ENCODE results near the gene PLEK.

The PLEK gene

GRCh38 chr2:68388358-68388757, 23.3 kb downstream of the PLEK start:
- TF ChIP-seq ZNF8 (CRISPR knock-in tag; IDR thresholded peaks at IDR 0.05): no peak
- no peak for ATAC-seq

- TF ChIP-seq ARNTL (CRISPR knock-in tag; IDR thresholded peaks at IDR 0.05; ENCODE audit: borderline replicate concordance, low read depth) (no peak), CSDC2 (CRISPR knock-in tag; IDR thresholded peaks at IDR 0.05) (no peak), ZNF8 (CRISPR knock-in tag; IDR thresholded peaks at IDR 0.05) (no peak), SNAI2 (CRISPR knock-in tag; IDR thresholded peaks at IDR 0.05) (no peak), ZNF70 (CRISPR knock-in tag; IDR thresholded peaks at IDR 0.05) (no peak), OSR1 (CRISPR knock-in tag; IDR thresholded peaks at IDR 0.05) (no peak), TSHZ2 (CRISPR knock-in tag; IDR thresholded peaks at IDR 0.05) (no peak), ZC3H10 (CRISPR knock-in tag; IDR thresholded peaks at IDR 0.05) (no peak), PPARA (CRISPR knock-in tag; IDR thresholded peaks at IDR 0.05; ENCODE audit: borderline replicate concordance) (no peak), TOX (CRISPR knock-in tag; IDR thresholded peaks at IDR 0.05; ENCODE audit: borderline replicate concordance) (no peak), RARB (CRISPR knock-in tag; IDR thresholded peaks at IDR 0.05) (no peak), ZFP3 (CRISPR knock-in tag; IDR thresholded peaks at IDR 0.05) (no peak), ZNF565 (CRISPR knock-in tag; conservative IDR thresholded peaks at IDR 0.05; ENCODE audit: low read depth) (no peak), ZFP30 (CRISPR knock-in tag; IDR thresholded peaks at IDR 0.05) (no peak), BACH2 (CRISPR knock-in tag; IDR thresholded peaks at IDR 0.05; ENCODE audit: borderline replicate concordance) (no peak), GLIS3 (CRISPR knock-in tag; IDR thresholded peaks at IDR 0.05) (no peak), ISL1 (CRISPR knock-in tag; IDR thresholded peaks at IDR 0.05) (no peak)
- TF ChIP-seq, protein P1, sequence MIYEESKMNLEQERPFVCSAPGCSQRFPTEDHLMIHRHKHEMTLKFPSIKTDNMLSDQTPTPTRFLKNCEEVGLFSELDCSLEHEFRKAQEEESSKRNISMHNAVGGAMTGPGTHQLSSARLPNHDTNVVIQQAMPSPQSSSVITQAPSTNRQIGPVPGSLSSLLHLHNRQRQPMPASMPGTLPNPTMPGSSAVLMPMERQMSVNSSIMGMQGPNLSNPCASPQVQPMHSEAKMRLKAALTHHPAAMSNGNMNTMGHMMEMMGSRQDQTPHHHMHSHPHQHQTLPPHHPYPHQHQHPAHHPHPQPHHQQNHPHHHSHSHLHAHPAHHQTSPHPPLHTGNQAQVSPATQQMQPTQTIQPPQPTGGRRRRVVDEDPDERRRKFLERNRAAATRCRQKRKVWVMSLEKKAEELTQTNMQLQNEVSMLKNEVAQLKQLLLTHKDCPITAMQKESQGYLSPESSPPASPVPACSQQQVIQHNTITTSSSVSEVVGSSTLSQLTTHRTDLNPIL (CRISPR knock-in tag; IDR thresholded peaks at IDR 0.05; ENCODE audit: low read depth): no peak
- TF ChIP-seq, protein P2, sequence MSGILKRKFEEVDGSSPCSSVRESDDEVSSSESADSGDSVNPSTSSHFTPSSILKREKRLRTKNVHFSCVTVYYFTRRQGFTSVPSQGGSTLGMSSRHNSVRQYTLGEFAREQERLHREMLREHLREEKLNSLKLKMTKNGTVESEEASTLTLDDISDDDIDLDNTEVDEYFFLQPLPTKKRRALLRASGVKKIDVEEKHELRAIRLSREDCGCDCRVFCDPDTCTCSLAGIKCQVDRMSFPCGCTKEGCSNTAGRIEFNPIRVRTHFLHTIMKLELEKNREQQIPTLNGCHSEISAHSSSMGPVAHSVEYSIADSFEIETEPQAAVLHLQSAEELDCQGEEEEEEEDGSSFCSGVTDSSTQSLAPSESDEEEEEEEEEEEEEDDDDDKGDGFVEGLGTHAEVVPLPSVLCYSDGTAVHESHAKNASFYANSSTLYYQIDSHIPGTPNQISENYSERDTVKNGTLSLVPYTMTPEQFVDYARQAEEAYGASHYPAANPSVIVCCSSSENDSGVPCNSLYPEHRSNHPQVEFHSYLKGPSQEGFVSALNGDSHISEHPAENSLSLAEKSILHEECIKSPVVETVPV (CRISPR knock-in tag; IDR thresholded peaks at IDR 0.05): no peak
- TF ChIP-seq, protein P3, sequence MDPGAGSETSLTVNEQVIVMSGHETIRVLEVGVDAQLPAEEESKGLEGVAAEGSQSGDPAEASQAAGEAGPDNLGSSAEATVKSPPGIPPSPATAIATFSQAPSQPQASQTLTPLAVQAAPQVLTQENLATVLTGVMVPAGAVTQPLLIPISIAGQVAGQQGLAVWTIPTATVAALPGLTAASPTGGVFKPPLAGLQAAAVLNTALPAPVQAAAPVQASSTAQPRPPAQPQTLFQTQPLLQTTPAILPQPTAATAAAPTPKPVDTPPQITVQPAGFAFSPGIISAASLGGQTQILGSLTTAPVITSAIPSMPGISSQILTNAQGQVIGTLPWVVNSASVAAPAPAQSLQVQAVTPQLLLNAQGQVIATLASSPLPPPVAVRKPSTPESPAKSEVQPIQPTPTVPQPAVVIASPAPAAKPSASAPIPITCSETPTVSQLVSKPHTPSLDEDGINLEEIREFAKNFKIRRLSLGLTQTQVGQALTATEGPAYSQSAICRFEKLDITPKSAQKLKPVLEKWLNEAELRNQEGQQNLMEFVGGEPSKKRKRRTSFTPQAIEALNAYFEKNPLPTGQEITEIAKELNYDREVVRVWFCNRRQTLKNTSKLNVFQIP (CRISPR knock-in tag; IDR thresholded peaks at IDR 0.05; ENCODE audit: borderline replicate concordance, low read depth): no peak
Measured at GRCh38 chr2:68388772-68389171, 23.7 kb downstream of the PLEK start.

GRCh38 chr2:68390114-68390513, 25.0 kb downstream of the PLEK start:
- no peak for ATAC-seq

More at GRCh38 chr2:68388772-68389171, 23.7 kb downstream of the PLEK start:
- no peak for ATAC-seq

More at GRCh38 chr2:68390114-68390513, 25.0 kb downstream of the PLEK start:
- TF ChIP-seq BACH2 (CRISPR knock-in tag; IDR thresholded peaks at IDR 0.05; ENCODE audit: borderline replicate concordance): no peak
- TF ChIP-seq SNAI2 (CRISPR knock-in tag; IDR thresholded peaks at IDR 0.05): no peak
- TF ChIP-seq TSHZ2 (CRISPR knock-in tag; IDR thresholded peaks at IDR 0.05): no peak
- TF ChIP-seq RARB (CRISPR knock-in tag; IDR thresholded peaks at IDR 0.05): no peak
- no peak for TF ChIP-seq OSR1 (CRISPR knock-in tag; IDR thresholded peaks at IDR 0.05)
- TF ChIP-seq PPARA (CRISPR knock-in tag; IDR thresholded peaks at IDR 0.05; ENCODE audit: borderline replicate concordance): no peak
- TF ChIP-seq ZFP30 (CRISPR knock-in tag; IDR thresholded peaks at IDR 0.05): no peak
- TF ChIP-seq CSDC2 (CRISPR knock-in tag; IDR thresholded peaks at IDR 0.05): no peak
- TF ChIP-seq, protein P2 (CRISPR knock-in tag; IDR thresholded peaks at IDR 0.05): no peak
- no peak for TF ChIP-seq ARNTL (CRISPR knock-in tag; IDR thresholded peaks at IDR 0.05; ENCODE audit: borderline replicate concordance, low read depth)
- no peak for TF ChIP-seq GLIS3 (CRISPR knock-in tag; IDR thresholded peaks at IDR 0.05)
- TF ChIP-seq ZC3H10 (CRISPR knock-in tag; IDR thresholded peaks at IDR 0.05): no peak

Data from SK-N-SH treated with all-trans-retinoic acid at 6 μM for 48 hours (cell line).